ENCODE data around the gene USP1. TPM values are rescaled to one million over a fixed set of nuclear protein-coding genes. Genes with fewer than 3 reads are reported as not detected.

USP1 gene
- total and polyA plus RNA-seq, 4 donors = 13.5 to 22.9 (median 17.9) TPM

GRCh38 chr1:62420214-62420613 is 16.6 kb upstream of the USP1 start:
- Histone ChIP-seq H3K27ac (ENCODE audit: low read depth in 1 of 2, low read length in 2 of 2) (no peak overlapping the region), H3K4me1 (ENCODE audit: control insufficient read depth in 1 of 2, insufficient read depth in 2 of 2, low read length in 2 of 2) (no peaks in the 10 kb centered on the region), H3K9me3 (ENCODE audit: control insufficient read depth, low read length) (no peaks in the 10 kb centered on the region), H3K36me3 (ENCODE audit: control insufficient read depth in 1 of 2, insufficient read depth in 2 of 2, low read length in 1 of 2) (no peaks in the 10 kb centered on the region), H3K4me3 (ENCODE audit: low read length in 2 of 2) (no peak overlapping the region), H3K27me3 (ENCODE audit: control insufficient read depth in 1 of 2, insufficient read depth in 2 of 2, low read length in 1 of 2) (no peaks in the 10 kb centered on the region)
- ATAC-seq (ENCODE audit: low FRiP score) = no peak
- 73 to 78% methylated on average over 1 of the region's 1 CpG for WGBS, 2 donors
- no peak for DNase-seq
- intact Hi-C loops (cut with DNase I) = no loop called here

- intact Hi-C loops (cut with DNase I) = no loop called here
- Histone ChIP-seq H3K36me3 (ENCODE audit: control insufficient read depth in 1 of 2, insufficient read depth in 2 of 2, low read length in 1 of 2) (no peaks in the 10 kb centered on the region), H3K4me3 (ENCODE audit: low read length in 2 of 2) (no peak overlapping the region), H3K4me1 (ENCODE audit: control insufficient read depth in 1 of 2, insufficient read depth in 2 of 2, low read length in 2 of 2) (no peaks in the 10 kb centered on the region), H3K27me3 (ENCODE audit: control insufficient read depth in 1 of 2, insufficient read depth in 2 of 2, low read length in 1 of 2) (no peaks in the 10 kb centered on the region), H3K9me3 (ENCODE audit: control insufficient read depth, low read length) (no peaks in the 10 kb centered on the region), H3K27ac (ENCODE audit: low read depth in 1 of 2, low read length in 2 of 2) (no peak overlapping the region)
- ATAC-seq (ENCODE audit: low FRiP score) (no peak), DNase-seq (no peak)
- WGBS, 2 donors = 91 to 92% methylated on average over 14 of the region's 14 CpGs
Measured at GRCh38 chr1:62423580-62424242, 13.1 kb upstream of the USP1 start.

- intact Hi-C loops (cut with DNase I) = no loop called here
- Histone ChIP-seq H3K4me1 (ENCODE audit: control insufficient read depth in 1 of 2, insufficient read depth in 2 of 2, low read length in 2 of 2) (no peaks in the 10 kb centered on the region), H3K9me3 (ENCODE audit: control insufficient read depth, low read length) (no peaks in the 10 kb centered on the region), H3K4me3 (ENCODE audit: low read length in 2 of 2) (no peak overlapping the region), H3K27ac (ENCODE audit: low read depth in 1 of 2, low read length in 2 of 2) (no peak overlapping the region), H3K36me3 (ENCODE audit: control insufficient read depth in 1 of 2, insufficient read depth in 2 of 2, low read length in 1 of 2) (no peaks in the 10 kb centered on the region), H3K27me3 (ENCODE audit: control insufficient read depth in 1 of 2, insufficient read depth in 2 of 2, low read length in 1 of 2) (no peaks in the 10 kb centered on the region)
- ATAC-seq (ENCODE audit: low FRiP score) (no peak), DNase-seq (no peak)
- WGBS, 2 donors = 70 to 77% methylated on average over 4 of the region's 4 CpGs
Measured at GRCh38 chr1:62424411-62424810, 12.4 kb upstream of the USP1 start.

GRCh38 chr1:62425041-62425440 is 11.8 kb upstream of the USP1 start:
- intact Hi-C loops (cut with DNase I) = no loop called here
- Histone ChIP-seq H3K36me3 (ENCODE audit: control insufficient read depth in 1 of 2, insufficient read depth in 2 of 2, low read length in 1 of 2) (no peaks in the 10 kb centered on the region), H3K9me3 (ENCODE audit: control insufficient read depth, low read length) (no peaks in the 10 kb centered on the region), H3K4me3 (ENCODE audit: low read length in 2 of 2) (no peak overlapping the region), H3K27ac (ENCODE audit: low read depth in 1 of 2, low read length in 2 of 2) (no peak overlapping the region), H3K27me3 (ENCODE audit: control insufficient read depth in 1 of 2, insufficient read depth in 2 of 2, low read length in 1 of 2) (no peaks in the 10 kb centered on the region), H3K4me1 (ENCODE audit: control insufficient read depth in 1 of 2, insufficient read depth in 2 of 2, low read length in 2 of 2) (no peaks in the 10 kb centered on the region)
- DNase-seq (no peak), ATAC-seq (ENCODE audit: low FRiP score) (no peak)
- 79 to 81% methylated on average over 5 of the region's 5 CpGs for WGBS, 2 donors

GRCh38 chr1:62426237-62426636 is 10.6 kb upstream of the USP1 start:
- intact Hi-C loops (cut with DNase I) = no loop called here
- no peaks in the 10 kb centered on the region for H3K4me1 ChIP-seq (ENCODE audit: control insufficient read depth in 1 of 2, insufficient read depth in 2 of 2, low read length in 2 of 2)
- H3K9me3 ChIP-seq (ENCODE audit: control insufficient read depth, low read length) = no peaks in the 10 kb centered on the region
- DNase-seq (no peak), ATAC-seq (ENCODE audit: low FRiP score) (no peak)
- H3K36me3 ChIP-seq (ENCODE audit: control insufficient read depth in 1 of 2, insufficient read depth in 2 of 2, low read length in 1 of 2) = no peaks in the 10 kb centered on the region
- no peaks in the 10 kb centered on the region for H3K27me3 ChIP-seq (ENCODE audit: control insufficient read depth in 1 of 2, insufficient read depth in 2 of 2, low read length in 1 of 2)
- H3K4me3 ChIP-seq (ENCODE audit: low read length in 2 of 2) = no peak overlapping the region
- WGBS, 2 donors = 33 to 41% methylated on average over 3 of the region's 3 CpGs
- no peak overlapping the region for H3K27ac ChIP-seq (ENCODE audit: low read depth in 1 of 2, low read length in 2 of 2)

GRCh38 chr1:62426794-62427193 is 10.1 kb upstream of the USP1 start:
- Histone ChIP-seq H3K27me3 (ENCODE audit: control insufficient read depth in 1 of 2, insufficient read depth in 2 of 2, low read length in 1 of 2) (no peaks in the 10 kb centered on the region), H3K27ac (ENCODE audit: low read depth in 1 of 2, low read length in 2 of 2) (no peak overlapping the region), H3K4me3 (ENCODE audit: low read length in 2 of 2) (no peak overlapping the region), H3K4me1 (ENCODE audit: control insufficient read depth in 1 of 2, insufficient read depth in 2 of 2, low read length in 2 of 2) (no peaks in the 10 kb centered on the region), H3K36me3 (ENCODE audit: control insufficient read depth in 1 of 2, insufficient read depth in 2 of 2, low read length in 1 of 2) (no peaks in the 10 kb centered on the region), H3K9me3 (ENCODE audit: control insufficient read depth, low read length) (no peaks in the 10 kb centered on the region)
- DNase-seq (no peak), ATAC-seq (ENCODE audit: low FRiP score) (no peak)
- WGBS, 2 donors = 85 to 93% methylated on average over 1 of the region's 1 CpG
- intact Hi-C loops (cut with DNase I) = no loop called here

GRCh38 chr1:62428351-62428750 is 8.5 kb upstream of the USP1 start:
- no peak for DNase-seq

GRCh38 chr1:62429581-62429980 is 7.3 kb upstream of the USP1 start:
- no peak for ATAC-seq (ENCODE audit: low FRiP score)
- 89 to 96% methylated on average over 2 of the region's 2 CpGs for WGBS, 2 donors
- H3K27me3 ChIP-seq (ENCODE audit: control insufficient read depth in 1 of 2, insufficient read depth in 2 of 2, low read length in 1 of 2) = no peaks in the 10 kb centered on the region
- no peaks in the 10 kb centered on the region for H3K36me3 ChIP-seq (ENCODE audit: control insufficient read depth in 1 of 2, insufficient read depth in 2 of 2, low read length in 1 of 2)
- no peak overlapping the region for H3K27ac ChIP-seq (ENCODE audit: low read depth in 1 of 2, low read length in 2 of 2)
- H3K4me1 ChIP-seq (ENCODE audit: control insufficient read depth in 1 of 2, insufficient read depth in 2 of 2, low read length in 2 of 2) = no peaks in the 10 kb centered on the region
- no peak for DNase-seq
- no peaks in the 10 kb centered on the region for H3K9me3 ChIP-seq (ENCODE audit: control insufficient read depth, low read length)
- no peak overlapping the region for H3K4me3 ChIP-seq (ENCODE audit: low read length in 2 of 2)
- intact Hi-C loops (cut with DNase I) = no loop called here

More at GRCh38 chr1:62428351-62428750, 8.5 kb upstream of the USP1 start:
- H3K36me3 ChIP-seq (ENCODE audit: control insufficient read depth in 1 of 2, insufficient read depth in 2 of 2, low read length in 1 of 2) = no peaks in the 10 kb centered on the region
- no peak for ATAC-seq (ENCODE audit: low FRiP score)
- H3K27ac ChIP-seq (ENCODE audit: low read depth in 1 of 2, low read length in 2 of 2) = no peak overlapping the region
- no peaks in the 10 kb centered on the region for H3K9me3 ChIP-seq (ENCODE audit: control insufficient read depth, low read length)
- H3K27me3 ChIP-seq (ENCODE audit: control insufficient read depth in 1 of 2, insufficient read depth in 2 of 2, low read length in 1 of 2) = no peaks in the 10 kb centered on the region
- intact Hi-C loops (cut with DNase I) = no loop called here
- H3K4me3 ChIP-seq (ENCODE audit: low read length in 2 of 2) = no peak overlapping the region
- H3K4me1 ChIP-seq (ENCODE audit: control insufficient read depth in 1 of 2, insufficient read depth in 2 of 2, low read length in 2 of 2) = no peaks in the 10 kb centered on the region
- WGBS, 2 donors = 76% methylated on average over 4 of the region's 4 CpGs

GRCh38 chr1:62433861-62434617 is 2.8 kb upstream of the USP1 start:
- H3K4me1 ChIP-seq (ENCODE audit: control insufficient read depth in 1 of 2, insufficient read depth in 2 of 2, low read length in 2 of 2) = no peaks in the 10 kb centered on the region
- ATAC-seq (ENCODE audit: low FRiP score) (no peak), DNase-seq (no peak)
- H3K9me3 ChIP-seq (ENCODE audit: control insufficient read depth, low read length) = no peaks in the 10 kb centered on the region
- H3K27me3 ChIP-seq (ENCODE audit: control insufficient read depth in 1 of 2, insufficient read depth in 2 of 2, low read length in 1 of 2) = no peaks in the 10 kb centered on the region
- WGBS, 2 donors = 78 to 83% methylated on average over 10 of the region's 10 CpGs
- no peaks in the 10 kb centered on the region for H3K36me3 ChIP-seq (ENCODE audit: control insufficient read depth in 1 of 2, insufficient read depth in 2 of 2, low read length in 1 of 2)
- H3K27ac ChIP-seq (ENCODE audit: low read depth in 1 of 2, low read length in 2 of 2) = no peak overlapping the region
- intact Hi-C loops (cut with DNase I) = no loop called here
- H3K4me3 ChIP-seq (ENCODE audit: low read length in 2 of 2) = no peak overlapping the region

Measured in aorta (tissue), 5 donors.